Activated CD8-positive, alpha-beta memory T cell treated with anti-CD3 and anti-CD28 coated beads for 4 hours (primary cell): Measurements from ENCODE around the gene PNPLA1.
"Not testable (repeated sequence)": the region's sequence is repeated elsewhere in the genome, so short reads cannot be mapped to it uniquely, and the experiment has no call there.

ENCODE experiments used
- DNase-seq, 2 donors: peaks; one replicate each; pipeline ENCODE4 v3.0.0-alpha.2; 2020; ENCODE audit warnings: low read depth in 2 of 2

Gene PNPLA1

GRCh38 chr6:36335465-36336207, 65.8 kb downstream of the PNPLA1 start:
- DNase-seq = no peak

GRCh38 chr6:36336208-36336710, 66.4 kb downstream of the PNPLA1 start:
- DNase-seq = no peak

- DNase-seq = no peak
These were observed 67.0 kb downstream of the PNPLA1 start, which contains the start of gene BNIP5 for GRCh38 chr6:36336779-36337241. Gene BNIP5 (minus strand): TSS chr6:36336888. CDS start chr6:36330690, 6,198 bp downstream.

- no peak for DNase-seq
These were observed 68.0 kb downstream of the PNPLA1 start for GRCh38 chr6:36337814-36338213.

- DNase-seq = not testable (repeated sequence)
These were observed 68.4 kb downstream of the PNPLA1 start for GRCh38 chr6:36338223-36338622.

GRCh38 chr6:36339146-36339545, 69.3 kb downstream of the PNPLA1 start:
- no peak for DNase-seq

- DNase-seq = no peak
These were observed 70.4 kb downstream of the PNPLA1 start for GRCh38 chr6:36340306-36340617.

- DNase-seq = peak; percentile 33 to 46
These were observed 71.0 kb downstream of the PNPLA1 start for GRCh38 chr6:36340618-36341454.

- DNase-seq = no peak
These were observed 73.3 kb downstream of the PNPLA1 start for GRCh38 chr6:36343109-36343680.

- no peak for DNase-seq
These were observed 76.0 kb downstream of the PNPLA1 start for GRCh38 chr6:36345681-36346466.

- no peak for DNase-seq
These were observed 76.8 kb downstream of the PNPLA1 start for GRCh38 chr6:36346486-36347273.

GRCh38 chr6:36347621-36348020, 77.8 kb downstream of the PNPLA1 start:
- no peak for DNase-seq

- DNase-seq = no peak
These were observed 79.4 kb downstream of the PNPLA1 start for GRCh38 chr6:36349240-36349639.

GRCh38 chr6:36350082-36350481, 80.2 kb downstream of the PNPLA1 start:
- DNase-seq = no peak

- no peak for DNase-seq
These were observed 81.1 kb downstream of the PNPLA1 start for GRCh38 chr6:36350681-36351571.

- DNase-seq = no peak
These were observed 82.8 kb downstream of the PNPLA1 start for GRCh38 chr6:36352477-36353157.

GRCh38 chr6:36353411-36353915, 83.6 kb downstream of the PNPLA1 start:
- DNase-seq = no peak

GRCh38 chr6:36355819-36356218, 86.0 kb downstream of the PNPLA1 start:
- DNase-seq = no peak

GRCh38 chr6:36357872-36358225, 88.0 kb downstream of the PNPLA1 start:
- DNase-seq = no peak
